Kidney (tissue), 14 donors: ENCODE measurements around the gene CTRB1. TPM values are rescaled to one million over a fixed set of nuclear protein-coding genes. Genes with fewer than 3 reads are reported as not detected.
"Not testable (repeated sequence)": the region's sequence is repeated elsewhere in the genome, so short reads cannot be mapped to it uniquely, and the experiment has no call there.

Source experiments
- DNase-seq, 5 donors: peaks; one replicate each; pipeline ENCODE4 v3.0.0-alpha.2; 2013 to 2020
- FAIRE-seq: peaks from 2 replicates; lab custom pipeline; 2012; peaks lifted over from hg19 to GRCh38; lab: Jason Lieb, UNC
- H3K27ac ChIP-seq, 2 donors: one replicate each; pipeline ENCODE4 v1.7.0; 2013; ENCODE audit warnings: low read depth in 2 of 2, low read length in 2 of 2, inconsistent platforms in 1 of 2
- H3K27me3 ChIP-seq: one replicate; pipeline ENCODE4 v1.7.1; 2013; ENCODE audit warnings: low read length, inconsistent platforms; ENCODE audit not compliant: control insufficient read depth, insufficient read depth
- H3K36me3 ChIP-seq, 3 donors: one replicate each; pipeline versions ENCODE4 v1.7.0 to v1.7.1; 2013; ENCODE audit warnings: low read length in 3 of 3, control low read depth in 1 of 3, inconsistent platforms in 1 of 3; ENCODE audit not compliant: insufficient read depth in 3 of 3, control insufficient read depth in 2 of 3
- H3K4me1 ChIP-seq, 3 donors: one replicate each; pipeline versions ENCODE4 v1.7.0 to v1.7.1; 2013; ENCODE audit warnings: low read length in 3 of 3, inconsistent platforms in 1 of 3, low read depth in 1 of 3; ENCODE audit not compliant: control insufficient read depth in 2 of 3, insufficient read depth in 2 of 3
- H3K4me3 ChIP-seq, 3 donors: one replicate each; pipeline versions ENCODE4 v1.7.0 to v1.8.1; 2013; ENCODE audit warnings: low read length in 3 of 3, control low read depth in 1 of 3, inconsistent platforms in 1 of 3
- H3K9ac ChIP-seq, 3 donors: one replicate each; pipeline versions ENCODE4 v1.7.0 to v1.7.1; 2013; ENCODE audit warnings: low read length in 3 of 3, control low read depth in 1 of 3, inconsistent platforms in 1 of 3
- H3K9me3 ChIP-seq, 3 donors: one replicate each; pipeline versions ENCODE4 v1.7.0 to v1.7.1; 2013; ENCODE audit warnings: low read length in 3 of 3, control low read depth in 1 of 3, inconsistent platforms in 1 of 3; ENCODE audit not compliant: control insufficient read depth in 2 of 3, insufficient read depth in 1 of 3
- CTCF ChIP-seq: IDR thresholded peaks from 3 replicates; pipeline ENCODE4 v1.5.1; 2012; ENCODE audit warnings: mild to moderate bottlenecking, moderate library complexity, borderline replicate concordance; ENCODE audit not compliant: insufficient read depth; ENCODE audit errors: extremely low read depth
- intact Hi-C: fragments of 100-400 bp; cut with DNase I; formaldehyde crosslinking; loops from one replicate; pipeline ENCODE4 v1.11.1; 2022
- polyA plus RNA-seq: library from polyadenylated mRNA; stranded (reverse); fragments of 350-450 nt; fragmentation: Illumina TruSeq; extraction: RNeasy Lipid Tissue Mini Kit (QIAGEN cat#74804); gene quantifications from one replicate; pipeline ENCODE4 v1.2.3, GENCODE V29; 2014; ENCODE audit warnings: low read depth, low replicate concordance; ENCODE audit not compliant: insufficient read depth
- total RNA-seq: library from RNA; stranded (reverse); fragmentation: NEBNext Ultra II Directional; extraction: Animal tissue kit (Norgen Biotek cat#: 25700); gene quantifications from one replicate; pipeline ENCODE4 v1.2.1, GENCODE V29; 2021
- donor health status: control.
- donor health status: control.
- donor health status: control.
- donor health status: control.
- donor health status: control.
- donor health status: DM: yes; HTN: yes; CAD: no.
- donor health status: Normal renal cell carcinoma (clear cell type).

Gene CTRB1
- total and polyA plus RNA-seq, 2 donors from 2014 or later = not detected

GRCh38 chr16:75241412-75241811 is 22.6 kb downstream of the CTRB1 start:
- no peak overlapping the region for H3K27ac ChIP-seq
- H3K27me3 ChIP-seq = no peaks in the 10 kb centered on the region
- DNase-seq = peak in 1 of 5 donors; percentile 74
- no peak overlapping the region for H3K9ac ChIP-seq
- no peak for FAIRE-seq
- intact Hi-C loops = no loop called here
- H3K4me1 ChIP-seq = peaks cover 0 to 49% (median 33%) of the 10 kb centered on the region in 3 donors
- TF ChIP-seq CTCF = no peak
- no peaks in the 10 kb centered on the region for H3K9me3 ChIP-seq
- no peak overlapping the region for H3K4me3 ChIP-seq
- H3K36me3 ChIP-seq = peaks cover 5 to 36% (median 16%) of the 10 kb centered on the region in 3 donors

GRCh38 chr16:75241955-75242354 is 23.2 kb downstream of the CTRB1 start:
- DNase-seq (no peak), FAIRE-seq (no peak)
- intact Hi-C loops = no loop called here
- no peak for TF ChIP-seq CTCF
- Histone ChIP-seq H3K4me1 (peaks cover 0 to 54% (median 37%) of the 10 kb centered on the region in 3 donors), H3K4me3 (no peak overlapping the region), H3K9ac (no peak overlapping the region), H3K27me3 (no peaks in the 10 kb centered on the region), H3K36me3 (peaks cover 5 to 33% (median 16%) of the 10 kb centered on the region in 3 donors), H3K27ac (no peak overlapping the region), H3K9me3 (no peaks in the 10 kb centered on the region)

GRCh38 chr16:75242436-75243078 is 23.8 kb downstream of the CTRB1 start:
- H3K27ac ChIP-seq, DNase-seq, FAIRE-seq, H3K27me3 ChIP-seq, H3K9me3 ChIP-seq, H3K9ac ChIP-seq, intact Hi-C loops, H3K4me3 ChIP-seq: not testable (repeated sequence)
- peaks cover 5 to 33% (median 16%) of the 10 kb centered on the region in 3 donors for H3K36me3 ChIP-seq
- peaks cover 0 to 60% (median 43%) of the 10 kb centered on the region in 3 donors for H3K4me1 ChIP-seq

- FAIRE-seq (no peak), DNase-seq (no peak)
- Histone ChIP-seq H3K27ac (peak overlapping the region; percentile 93 to 97), H3K36me3 (peaks cover 5 to 33% (median 16%) of the 10 kb centered on the region in 3 donors), H3K9me3 (no peaks in the 10 kb centered on the region), H3K9ac (peak overlapping the region in 1 of 3 donors; percentile 84), H3K4me3 (no peak overlapping the region), H3K27me3 (no peaks in the 10 kb centered on the region), H3K4me1 (peaks cover 0 to 67% (median 53%) of the 10 kb centered on the region in 3 donors)
- no peak for TF ChIP-seq CTCF
- intact Hi-C loops = no loop called here
These were observed 25.0 kb downstream of the CTRB1 start for GRCh38 chr16:75243667-75244224.
